ENCODE measurements around the gene ATP5MK. TPM values are rescaled to one million over a fixed set of nuclear protein-coding genes. Genes with fewer than 3 reads are reported as not detected.
"Not testable (repeated sequence)": the region's sequence is repeated elsewhere in the genome, so short reads cannot be mapped to it uniquely, and the experiment has no call there.

The ATP5MK gene
- total RNA-seq, 1 donor: 387 TPM

DNA sequence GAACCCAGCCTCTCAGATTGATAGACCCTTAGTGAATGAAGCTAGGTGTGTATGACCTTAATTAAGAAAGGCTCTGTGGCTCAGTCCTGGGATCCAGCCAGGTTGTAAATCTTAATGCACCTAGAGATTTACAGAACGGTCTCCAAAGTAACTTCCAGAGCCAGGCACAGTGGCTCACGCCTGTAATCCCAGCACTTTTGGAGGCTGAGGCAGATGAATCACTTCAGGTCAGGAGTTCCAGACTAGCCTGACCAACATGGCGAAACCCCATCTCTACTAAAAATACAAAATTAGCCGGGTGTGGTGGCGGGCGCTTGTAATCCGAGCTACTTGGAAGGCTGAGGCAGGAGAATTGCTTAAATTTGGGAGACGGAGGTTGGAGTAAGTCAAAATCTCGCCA is 31.6 kb upstream of the ATP5MK start:
- DNase-seq (ENCODE audit: low read depth): no peak
- no peak overlapping the region for H3K4me3 ChIP-seq (ENCODE audit: low read depth, low read length)
- TF ChIP-seq, protein P1, sequence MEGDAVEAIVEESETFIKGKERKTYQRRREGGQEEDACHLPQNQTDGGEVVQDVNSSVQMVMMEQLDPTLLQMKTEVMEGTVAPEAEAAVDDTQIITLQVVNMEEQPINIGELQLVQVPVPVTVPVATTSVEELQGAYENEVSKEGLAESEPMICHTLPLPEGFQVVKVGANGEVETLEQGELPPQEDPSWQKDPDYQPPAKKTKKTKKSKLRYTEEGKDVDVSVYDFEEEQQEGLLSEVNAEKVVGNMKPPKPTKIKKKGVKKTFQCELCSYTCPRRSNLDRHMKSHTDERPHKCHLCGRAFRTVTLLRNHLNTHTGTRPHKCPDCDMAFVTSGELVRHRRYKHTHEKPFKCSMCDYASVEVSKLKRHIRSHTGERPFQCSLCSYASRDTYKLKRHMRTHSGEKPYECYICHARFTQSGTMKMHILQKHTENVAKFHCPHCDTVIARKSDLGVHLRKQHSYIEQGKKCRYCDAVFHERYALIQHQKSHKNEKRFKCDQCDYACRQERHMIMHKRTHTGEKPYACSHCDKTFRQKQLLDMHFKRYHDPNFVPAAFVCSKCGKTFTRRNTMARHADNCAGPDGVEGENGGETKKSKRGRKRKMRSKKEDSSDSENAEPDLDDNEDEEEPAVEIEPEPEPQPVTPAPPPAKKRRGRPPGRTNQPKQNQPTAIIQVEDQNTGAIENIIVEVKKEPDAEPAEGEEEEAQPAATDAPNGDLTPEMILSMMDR (IDR thresholded peaks at IDR 0.05; ENCODE audit: insufficient read depth, low read length): no peak

DNA sequence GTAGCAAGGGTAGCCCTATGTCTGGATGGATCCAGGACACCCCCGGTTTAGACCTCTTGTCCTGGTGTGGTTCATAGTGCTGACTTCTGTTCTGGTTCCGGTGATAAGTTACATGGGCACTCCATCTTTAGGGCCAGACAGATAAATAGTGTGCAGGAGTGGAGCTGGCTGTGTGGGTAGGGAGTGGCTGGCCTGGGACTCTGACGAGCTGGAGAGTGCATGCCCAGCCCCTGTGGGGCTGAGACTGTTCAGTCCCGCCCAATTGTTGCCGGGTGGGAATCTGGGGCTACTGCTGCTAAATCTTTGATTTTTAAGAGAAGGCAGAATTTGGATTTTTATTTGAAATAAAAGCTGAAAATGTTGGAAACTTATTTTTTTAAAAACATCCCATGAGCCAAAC is 27.5 kb upstream of the ATP5MK start:
- no peak overlapping the region for H3K4me3 ChIP-seq (ENCODE audit: low read depth, low read length)
- TF ChIP-seq, protein P1 (IDR thresholded peaks at IDR 0.05; ENCODE audit: insufficient read depth, low read length): no peak
- DNase-seq (ENCODE audit: low read depth): no peak

DNA sequence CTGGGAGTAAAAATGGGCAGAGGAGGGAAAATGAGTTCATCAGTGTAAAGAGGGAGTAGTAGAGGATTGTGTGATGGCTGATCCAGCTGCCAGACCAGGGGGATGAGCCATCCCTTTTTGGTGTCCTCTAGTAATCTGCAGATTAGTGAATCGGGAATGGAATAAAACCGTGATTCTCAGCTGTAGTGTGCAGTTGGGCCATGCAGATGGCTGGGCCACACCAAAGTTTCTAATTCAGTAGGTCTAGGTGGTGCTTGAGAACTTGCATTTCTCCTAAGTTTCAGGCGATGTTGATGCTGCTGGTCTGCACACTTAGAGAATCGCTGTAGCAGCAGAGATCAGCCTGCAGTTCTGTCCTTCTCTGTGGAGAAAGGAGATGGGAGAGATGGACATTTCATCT is 22.8 kb upstream of the ATP5MK start:
- no peak overlapping the region for H3K4me3 ChIP-seq (ENCODE audit: low read depth, low read length)
- TF ChIP-seq, protein P1 (IDR thresholded peaks at IDR 0.05; ENCODE audit: insufficient read depth, low read length): no peak
- DNase-seq (ENCODE audit: low read depth): no peak

DNA sequence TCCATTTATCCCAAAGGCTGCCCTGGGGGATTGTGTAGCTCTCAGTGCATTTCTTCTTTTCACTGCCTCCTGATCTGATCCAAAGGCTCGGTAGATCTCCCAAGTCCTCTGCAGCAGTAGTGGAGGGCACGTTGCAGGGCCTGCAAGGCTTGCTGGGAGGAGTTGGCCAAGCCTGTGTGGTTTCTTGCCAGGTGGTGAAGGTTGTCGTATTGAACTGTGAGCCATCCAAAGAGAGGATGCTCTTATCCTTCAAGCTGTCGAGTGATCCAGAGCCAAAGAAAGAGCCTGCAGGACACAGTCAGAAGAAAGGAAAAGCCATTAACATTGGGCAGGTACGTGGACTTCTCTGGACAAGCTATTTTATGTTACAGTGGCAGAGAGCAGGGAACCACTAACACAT is 21.3 kb upstream of the ATP5MK start:
- H3K4me3 ChIP-seq (ENCODE audit: low read depth, low read length): no peak overlapping the region
- TF ChIP-seq, protein P1 (IDR thresholded peaks at IDR 0.05; ENCODE audit: insufficient read depth, low read length): no peak
- no peak for DNase-seq (ENCODE audit: low read depth)

DNA sequence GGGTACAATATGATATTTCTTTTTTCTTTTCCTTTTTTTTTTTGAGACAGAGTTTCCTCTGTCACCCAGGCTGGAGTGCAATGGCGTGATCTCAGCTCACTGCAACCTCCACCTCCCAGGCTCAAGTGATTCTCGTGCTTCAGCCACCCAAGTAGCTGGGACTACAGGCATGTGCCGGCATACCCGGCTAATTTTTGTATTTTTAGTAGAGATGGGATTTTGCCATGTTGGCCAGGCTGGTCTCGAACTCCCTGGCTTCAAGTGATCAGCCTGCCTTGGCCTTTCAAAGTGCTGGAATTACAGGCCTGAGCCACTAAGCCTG is 20.8 kb upstream of the ATP5MK start:
- DNase-seq (ENCODE audit: low read depth); H3K4me3 ChIP-seq (ENCODE audit: low read depth, low read length): not testable (repeated sequence)

DNA sequence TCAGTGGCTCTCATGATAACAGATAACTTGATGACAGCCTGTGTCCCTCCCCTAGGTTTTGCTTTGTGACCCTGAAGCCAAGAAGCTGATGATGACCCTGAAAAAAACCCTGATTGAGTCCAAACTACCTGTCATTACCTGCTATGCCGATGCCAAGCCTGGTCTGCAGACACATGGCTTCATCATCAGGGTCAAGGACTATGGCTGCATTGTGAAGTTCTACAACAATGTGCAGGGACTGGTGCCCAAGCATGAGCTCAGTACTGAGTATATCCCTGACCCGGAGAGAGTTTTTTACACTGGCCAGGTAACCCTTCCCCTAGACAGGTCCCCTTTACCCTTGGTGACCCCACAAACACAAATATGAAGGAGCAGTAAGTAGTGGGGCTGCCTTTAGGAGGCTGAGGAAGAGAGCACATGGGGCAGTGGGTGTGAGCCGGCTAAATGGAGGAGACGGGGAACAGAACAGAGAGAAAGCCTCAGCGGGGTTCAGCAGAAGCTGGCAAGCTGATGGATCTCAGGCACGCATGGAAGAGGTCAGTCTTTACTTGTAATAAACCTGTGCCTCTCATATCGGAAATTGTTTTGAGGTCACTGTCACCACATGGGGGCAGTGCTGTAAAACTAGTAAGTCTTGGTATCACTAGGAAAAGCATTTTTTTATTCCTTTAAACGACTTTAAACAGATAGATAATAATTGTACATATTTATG is 20.3 kb upstream of the ATP5MK start:
- H3K4me3 ChIP-seq (ENCODE audit: low read depth, low read length): no peak overlapping the region
- DNase-seq (ENCODE audit: low read depth): peak; percentile 84
- TF ChIP-seq, protein P1 (IDR thresholded peaks at IDR 0.05; ENCODE audit: insufficient read depth, low read length): peak; percentile 58

DNA sequence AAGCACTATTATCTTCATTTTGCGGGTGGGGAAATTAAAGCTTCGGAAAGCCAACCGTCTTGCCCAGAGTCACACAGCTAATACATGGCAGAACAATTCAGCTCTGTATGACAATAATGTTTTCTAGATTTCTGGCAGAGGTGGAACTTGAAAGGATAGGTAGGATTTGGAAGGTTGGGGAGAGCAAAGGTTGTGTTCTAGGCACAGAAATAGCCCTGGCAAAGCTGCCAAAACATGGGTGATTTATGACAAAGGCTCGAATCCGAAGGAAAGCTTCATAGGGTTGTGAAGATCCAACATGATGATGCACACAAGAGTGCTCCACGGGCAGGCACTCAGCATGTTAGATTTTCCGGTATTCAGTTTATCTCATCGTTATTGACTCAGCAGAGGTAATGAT is 19.3 kb upstream of the ATP5MK start:
- DNase-seq (ENCODE audit: low read depth): no peak
- TF ChIP-seq, protein P1 (IDR thresholded peaks at IDR 0.05; ENCODE audit: insufficient read depth, low read length): no peak
- no peak overlapping the region for H3K4me3 ChIP-seq (ENCODE audit: low read depth, low read length)

Measured in fibroblast of the aortic adventitia (primary cell).